Glutamatergic neuron (in vitro differentiated cells): ENCODE measurements around the gene MBNL1. TPM values are rescaled to one million over a fixed set of nuclear protein-coding genes. Genes with fewer than 3 reads are reported as not detected.

Source experiments
- DNase-seq: peaks from one replicate; pipeline ENCODE4 v3.0.0; 2022
- H3K27ac Mint-ChIP-seq: one replicate; pipeline ENCODE4 v1.8.0; 2020; ENCODE audit warnings: mild to moderate bottlenecking, mixed read lengths, inconsistent platforms; ENCODE audit not compliant: unreplicated experiment
- H3K27me3 Mint-ChIP-seq: one replicate; pipeline ENCODE4 v1.8.0; 2020; ENCODE audit warnings: mild to moderate bottlenecking, moderate library complexity, mixed read lengths, inconsistent platforms; ENCODE audit not compliant: unreplicated experiment
- H3K36me3 Mint-ChIP-seq: one replicate; pipeline ENCODE4 v1.8.0; 2020; ENCODE audit warnings: mild to moderate bottlenecking, mixed read lengths, inconsistent platforms; ENCODE audit not compliant: unreplicated experiment
- H3K4me1 Mint-ChIP-seq: one replicate; pipeline ENCODE4 v1.8.0; 2020; ENCODE audit warnings: mild to moderate bottlenecking, low read depth, mixed read lengths, inconsistent platforms; ENCODE audit not compliant: unreplicated experiment
- H3K4me3 Mint-ChIP-seq: one replicate; pipeline ENCODE4 v1.8.0; 2020; ENCODE audit warnings: mild to moderate bottlenecking, mixed read lengths, inconsistent platforms; ENCODE audit not compliant: unreplicated experiment
- H3K9me3 Mint-ChIP-seq: one replicate; pipeline ENCODE4 v1.8.0; 2020; ENCODE audit warnings: mild to moderate bottlenecking, moderate library complexity, mixed read lengths, inconsistent platforms; ENCODE audit not compliant: unreplicated experiment
- total RNA-seq: library from RNA; stranded (reverse); fragmentation: NEBNext Ultra II Directional; extraction: Animal tissue kit (Norgen Biotek cat#: 25700); gene quantifications from one replicate; pipeline ENCODE4 v1.2.1, GENCODE V29; 2021; ENCODE audit not compliant: unreplicated experiment
- TF ChIP-seq, protein P1 (sequence below): fragments of 200-600 bp; sonication (generic); IDR thresholded peaks from one replicate; pipeline ENCODE4 v1.5.0; 2021; ENCODE audit not compliant: partially characterized antibody, unreplicated experiment

Gene MBNL1
- total RNA-seq, 1 donor from 2014 or later = 36.6 TPM

DNA sequence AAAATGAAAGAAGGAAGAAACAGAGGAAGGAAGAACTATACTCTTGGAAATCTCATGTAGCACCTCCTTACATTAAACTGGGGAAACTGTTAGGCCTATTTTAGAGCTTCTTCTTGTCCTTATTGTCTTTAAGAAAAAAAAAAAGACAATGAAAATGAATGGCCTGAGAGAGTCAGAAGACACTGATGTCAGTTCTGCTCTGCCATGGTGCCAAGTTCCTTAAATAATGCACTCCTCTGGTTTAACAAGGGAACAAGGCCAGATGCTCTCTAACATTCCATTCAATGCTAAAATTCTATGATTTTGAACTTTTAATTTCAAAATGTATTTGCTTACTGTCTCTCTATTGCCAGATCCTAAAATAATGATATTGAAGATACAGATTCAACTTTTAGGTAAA is 4.4 kb upstream of the MBNL1 start:
- peaks cover 6% of the 10 kb centered on the region for H3K27me3 Mint-ChIP-seq
- TF ChIP-seq, protein P1, sequence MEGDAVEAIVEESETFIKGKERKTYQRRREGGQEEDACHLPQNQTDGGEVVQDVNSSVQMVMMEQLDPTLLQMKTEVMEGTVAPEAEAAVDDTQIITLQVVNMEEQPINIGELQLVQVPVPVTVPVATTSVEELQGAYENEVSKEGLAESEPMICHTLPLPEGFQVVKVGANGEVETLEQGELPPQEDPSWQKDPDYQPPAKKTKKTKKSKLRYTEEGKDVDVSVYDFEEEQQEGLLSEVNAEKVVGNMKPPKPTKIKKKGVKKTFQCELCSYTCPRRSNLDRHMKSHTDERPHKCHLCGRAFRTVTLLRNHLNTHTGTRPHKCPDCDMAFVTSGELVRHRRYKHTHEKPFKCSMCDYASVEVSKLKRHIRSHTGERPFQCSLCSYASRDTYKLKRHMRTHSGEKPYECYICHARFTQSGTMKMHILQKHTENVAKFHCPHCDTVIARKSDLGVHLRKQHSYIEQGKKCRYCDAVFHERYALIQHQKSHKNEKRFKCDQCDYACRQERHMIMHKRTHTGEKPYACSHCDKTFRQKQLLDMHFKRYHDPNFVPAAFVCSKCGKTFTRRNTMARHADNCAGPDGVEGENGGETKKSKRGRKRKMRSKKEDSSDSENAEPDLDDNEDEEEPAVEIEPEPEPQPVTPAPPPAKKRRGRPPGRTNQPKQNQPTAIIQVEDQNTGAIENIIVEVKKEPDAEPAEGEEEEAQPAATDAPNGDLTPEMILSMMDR = no peak
- H3K27ac Mint-ChIP-seq = no peak overlapping the region
- no peaks in the 10 kb centered on the region for H3K36me3 Mint-ChIP-seq
- peaks cover 4% of the 10 kb centered on the region for H3K9me3 Mint-ChIP-seq
- H3K4me1 Mint-ChIP-seq = no peaks in the 10 kb centered on the region
- H3K4me3 Mint-ChIP-seq = no peak overlapping the region
- no peak for DNase-seq

DNA sequence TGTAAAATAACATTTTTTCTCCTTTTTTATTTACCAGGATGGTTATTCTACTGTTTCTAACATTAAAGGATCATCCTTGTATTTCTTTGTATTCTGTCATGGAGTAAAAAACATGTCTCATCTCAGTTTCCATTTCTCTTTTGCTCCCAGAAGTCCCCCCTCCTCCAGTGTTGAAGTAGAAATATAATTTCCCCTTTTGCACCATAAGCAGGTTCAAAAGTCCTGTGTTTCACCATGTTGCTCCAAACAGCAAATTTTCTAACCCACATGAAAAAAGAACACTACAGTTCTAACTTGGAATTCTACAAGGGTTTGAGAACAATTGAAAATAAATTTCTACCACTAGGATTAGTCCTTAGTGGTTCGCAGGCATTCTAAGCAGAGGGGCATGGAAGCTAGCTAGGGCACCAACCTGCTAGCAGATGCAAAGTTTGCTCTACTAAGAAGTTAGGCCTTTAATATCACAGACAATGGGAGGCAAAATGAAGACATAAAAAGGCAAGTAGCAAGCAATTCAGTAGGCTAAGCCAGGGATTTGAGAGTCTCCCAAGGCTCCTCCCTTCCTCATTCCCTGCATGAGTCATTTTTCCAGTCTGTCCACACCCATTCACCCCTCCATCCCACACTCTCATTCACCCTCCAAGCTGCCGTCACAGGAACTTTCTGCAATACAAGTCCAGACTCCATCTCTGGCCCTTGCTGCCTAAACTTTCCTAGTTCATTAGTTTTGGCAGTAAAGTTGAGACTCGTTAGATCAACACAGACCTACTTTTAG is 2.3 kb upstream of the MBNL1 start:
- Mint-ChIP-seq H3K4me1 (peaks cover 7% of the 10 kb centered on the region), H3K9me3 (peaks cover 6% of the 10 kb centered on the region), H3K27ac (no peak overlapping the region), H3K4me3 (no peak overlapping the region), H3K27me3 (peaks cover 8% of the 10 kb centered on the region), H3K36me3 (no peaks in the 10 kb centered on the region)
- TF ChIP-seq, protein P1 = no peak
- no peak for DNase-seq

DNA sequence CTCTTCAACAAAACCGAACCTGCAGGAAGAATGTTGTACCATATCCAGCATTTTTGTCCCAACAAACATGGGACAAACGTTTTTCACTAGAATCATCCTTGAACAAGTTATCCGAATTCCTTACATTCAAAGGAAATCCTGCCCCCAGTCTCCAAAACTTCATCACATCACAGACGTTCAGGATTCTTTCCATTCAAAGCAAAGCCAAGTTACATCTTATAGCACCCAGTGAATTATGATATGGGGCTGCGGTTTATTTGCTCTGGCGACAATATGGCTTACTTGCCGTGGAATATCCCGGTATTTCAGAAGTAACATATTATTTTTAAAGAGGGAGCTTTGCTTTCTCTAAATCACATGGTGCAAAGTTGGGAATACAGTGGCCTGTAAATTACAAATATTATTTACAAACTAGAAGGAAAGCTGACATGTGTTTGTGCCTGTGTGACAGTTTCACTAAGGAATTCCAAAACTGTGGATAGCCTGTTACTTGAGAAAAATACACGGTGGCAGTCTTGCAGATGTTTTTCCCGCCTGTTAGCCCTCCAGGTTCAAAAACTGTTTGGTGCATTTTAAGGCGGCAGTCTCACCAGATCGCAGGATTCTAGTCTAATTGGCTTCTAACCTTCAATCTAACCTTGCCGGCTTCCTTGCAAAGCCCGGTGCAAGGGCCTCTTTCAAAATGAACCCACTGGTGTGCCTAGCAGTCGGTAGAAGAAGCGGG is 736 bp upstream of the MBNL1 start:
- peak overlapping the region; percentile 93 for H3K27ac Mint-ChIP-seq
- H3K9me3 Mint-ChIP-seq = peaks cover 9% of the 10 kb centered on the region
- H3K4me3 Mint-ChIP-seq = peak overlapping the region; percentile 93
- no peak for DNase-seq
- H3K4me1 Mint-ChIP-seq = peaks cover 17% of the 10 kb centered on the region
- peaks cover 8% of the 10 kb centered on the region for H3K27me3 Mint-ChIP-seq
- TF ChIP-seq, protein P1 = no peak
- no peaks in the 10 kb centered on the region for H3K36me3 Mint-ChIP-seq

DNA sequence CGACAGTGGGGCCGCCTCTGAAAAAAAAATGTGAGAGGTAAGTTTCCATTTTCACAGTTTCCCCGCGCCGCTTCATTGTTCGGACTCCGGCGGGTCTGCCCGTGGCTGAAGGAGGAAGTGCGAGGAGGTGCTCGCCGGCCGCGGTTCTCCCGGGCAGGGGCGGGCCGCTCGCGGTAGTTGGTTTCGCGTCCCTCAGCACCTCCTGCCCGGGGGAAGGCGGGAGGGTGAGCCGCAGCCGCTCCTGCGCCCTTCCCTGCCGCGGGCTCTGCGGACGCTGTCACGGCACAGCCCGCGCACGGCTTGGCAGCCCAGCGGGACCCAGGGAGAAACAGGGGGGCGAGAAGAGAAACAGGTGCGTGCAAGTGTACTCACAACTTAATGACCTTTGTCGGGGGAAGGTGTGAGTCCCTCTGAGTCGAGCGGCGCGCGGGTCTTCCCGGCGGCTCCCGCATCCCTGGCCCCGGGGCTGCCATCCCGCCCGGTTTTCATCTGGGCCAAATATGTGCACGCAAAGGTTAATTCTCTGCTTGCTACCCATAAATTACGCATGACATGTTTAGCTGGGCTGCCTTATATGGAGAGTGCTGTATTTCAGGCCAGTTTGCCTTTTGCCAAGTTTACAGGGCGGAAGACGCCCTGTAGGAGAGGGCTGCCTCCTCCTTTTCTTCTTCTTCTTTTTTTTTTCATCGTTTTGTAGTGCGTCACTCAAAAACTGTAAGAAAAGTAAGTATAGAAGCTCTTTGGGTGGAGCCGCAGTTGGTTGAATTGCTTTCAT is 514 bp downstream of the MBNL1 start:
- Mint-ChIP-seq H3K27ac (peak overlapping the region; percentile 84), H3K4me1 (peaks cover 20% of the 10 kb centered on the region), H3K4me3 (peak overlapping the region; percentile 95), H3K27me3 (peaks cover 6% of the 10 kb centered on the region), H3K36me3 (no peaks in the 10 kb centered on the region), H3K9me3 (peaks cover 10% of the 10 kb centered on the region)
- TF ChIP-seq, protein P1 = no peak
- peak; percentile 74 for DNase-seq
